KBM-7 (cell line): ENCODE data around the gene KIF13A.
A peak's percentile ranks its signal among the peaks of the same experiment; 100 is the strongest.
"Not testable (repeated sequence)": the region's sequence is repeated elsewhere in the genome, so short reads cannot be mapped to it uniquely, and the experiment has no call there.

Experiments
- DNase-seq: peaks from one replicate; pipeline ENCODE4 v3.0.0-alpha.2; 2015
- in situ Hi-C: fragments of 300-500 bp; cut with MboI; formaldehyde crosslinking; loops from 2 replicates; pipeline ENCODE4 v1.14.3; 2020; ENCODE audit warnings: low sequenced_read_pairs, low pct_unique_long_range_greater_than_20kb, mixed read lengths

KIF13A gene

GRCh38 chr6:17972978-17973622 is 14.3 kb downstream of the KIF13A start:
- in situ Hi-C loops: no loop called here

GRCh38 chr6:17972074-17972952 is 15.1 kb downstream of the KIF13A start:
- peak; percentile 82 for DNase-seq
- in situ Hi-C loops: no loop called here

More at GRCh38 chr6:17972978-17973622, 14.3 kb downstream of the KIF13A start:
- DNase-seq: no peak

GRCh38 chr6:17971128-17972073 is 16.0 kb downstream of the KIF13A start:
- in situ Hi-C loops: no loop called here
- DNase-seq: no peak

- no peak for DNase-seq
- in situ Hi-C loops: no loop called here
Measured at GRCh38 chr6:17968876-17969275, 18.6 kb downstream of the KIF13A start.

- no peak for DNase-seq
- in situ Hi-C loops: no loop called here
Measured at GRCh38 chr6:17967668-17968518, 19.5 kb downstream of the KIF13A start.

GRCh38 chr6:17966451-17966850 is 21.0 kb downstream of the KIF13A start:
- DNase-seq: no peak
- in situ Hi-C loops: no loop called here

- in situ Hi-C loops: no loop called here
- DNase-seq: no peak
Measured at GRCh38 chr6:17965397-17965796, 22.0 kb downstream of the KIF13A start.

- in situ Hi-C loops: no loop called here
Measured at GRCh38 chr6:17964633-17965032, 22.8 kb downstream of the KIF13A start.

GRCh38 chr6:17962436-17963031 is 24.9 kb downstream of the KIF13A start:
- in situ Hi-C loops: no loop called here
- peak; percentile 96 for DNase-seq

More at GRCh38 chr6:17964633-17965032, 22.8 kb downstream of the KIF13A start:
- no peak for DNase-seq

GRCh38 chr6:17959302-17959701 is 28.1 kb downstream of the KIF13A start:
- no peak for DNase-seq
- in situ Hi-C loops: no loop called here

GRCh38 chr6:17957904-17958620 is 29.4 kb downstream of the KIF13A start:
- in situ Hi-C loops: no loop called here

GRCh38 chr6:17957498-17957897 is 29.9 kb downstream of the KIF13A start:
- DNase-seq: no peak
- in situ Hi-C loops: no loop called here

More at GRCh38 chr6:17957904-17958620, 29.4 kb downstream of the KIF13A start:
- DNase-seq: no peak

GRCh38 chr6:17957086-17957485 is 30.3 kb downstream of the KIF13A start:
- DNase-seq: no peak
- in situ Hi-C loops: no loop called here

- in situ Hi-C loops: no loop called here
- no peak for DNase-seq
Measured at GRCh38 chr6:17950095-17950494, 37.3 kb downstream of the KIF13A start.

- in situ Hi-C loops: no loop called here
Measured at GRCh38 chr6:17949168-17949567, 38.3 kb downstream of the KIF13A start.

GRCh38 chr6:17948725-17949124 is 38.7 kb downstream of the KIF13A start:
- no peak for DNase-seq
- in situ Hi-C loops: no loop called here

More at GRCh38 chr6:17949168-17949567, 38.3 kb downstream of the KIF13A start:
- DNase-seq: no peak

GRCh38 chr6:17947574-17947973 is 39.9 kb downstream of the KIF13A start:
- in situ Hi-C loops, DNase-seq: not testable (repeated sequence)
